ENCODE results near the gene GCGR. TPM values are rescaled to one million over a fixed set of nuclear protein-coding genes. Genes with fewer than 3 reads are reported as not detected.
"Not testable (repeated sequence)": the region's sequence is repeated elsewhere in the genome, so short reads cannot be mapped to it uniquely, and the experiment has no call there.

Gene GCGR
- total RNA-seq, 1 donor from 2014 or later = not detected

- ATAC-seq = no peak
- intact Hi-C loops (cut with DNase I) = no loop called here
Observed at GRCh38 chr17:81825841-81826466, 22.0 kb downstream of the GCGR start.

GRCh38 chr17:81828656-81829055 is 24.7 kb downstream of the GCGR start:
- intact Hi-C loops (cut with DNase I) = no loop called here
- ATAC-seq (no peak), DNase-seq (ENCODE audit: missing footprints) (no peak)

More at GRCh38 chr17:81825841-81826466, 22.0 kb downstream of the GCGR start:
- no peak for DNase-seq (ENCODE audit: missing footprints)

- no peak for DNase-seq (ENCODE audit: missing footprints)
- ATAC-seq = no peak
- intact Hi-C loops (cut with DNase I) = no loop called here
Observed at GRCh38 chr17:81829858-81830257, 25.9 kb downstream of the GCGR start.

- no peak for ATAC-seq
- intact Hi-C loops (cut with DNase I) = no loop called here
- DNase-seq (ENCODE audit: missing footprints) = no peak
Observed at GRCh38 chr17:81831563-81831956, 27.6 kb downstream of the GCGR start.

GRCh38 chr17:81831957-81832607 is 28.1 kb downstream of the GCGR start:
- DNase-seq (ENCODE audit: missing footprints) = no peak

GRCh38 chr17:81832608-81833159 is 28.7 kb downstream of the GCGR start:
- DNase-seq (ENCODE audit: missing footprints) (no peak), ATAC-seq (no peak)
- intact Hi-C loops (cut with DNase I) = loop anchor here (1.0 kb wide), 1 partner anchor 28 kb away; the partner anchor contains the start of gene P4HB

More at GRCh38 chr17:81831957-81832607, 28.1 kb downstream of the GCGR start:
- intact Hi-C loops (cut with DNase I) = no loop called here
- peak; percentile 22 for ATAC-seq

- intact Hi-C loops (cut with DNase I) = loop anchor here (1.0 kb wide), 1 partner anchor 27 kb away; the partner anchor contains the start of gene P4HB
- peak; percentile 99 for DNase-seq (ENCODE audit: missing footprints)
- ATAC-seq = peak; percentile 92
Observed at GRCh38 chr17:81833160-81833920, 29.4 kb downstream of the GCGR start, which contains the start of gene MCRIP1. Gene MCRIP1 (minus strand): TSS chr17:81833291. CDS start chr17:81824506, 8,785 bp downstream.

GRCh38 chr17:81833921-81834830 is 30.2 kb downstream of the GCGR start:
- DNase-seq (ENCODE audit: missing footprints) (no peak), ATAC-seq (no peak)
- intact Hi-C loops (cut with DNase I) = loop anchor here (1.0 kb wide), 1 partner anchor 26 kb away; the partner anchor contains the start of gene P4HB

GRCh38 chr17:81834831-81835267 is 30.9 kb downstream of the GCGR start, which contains the start of gene PPP1R27:
Gene PPP1R27 (minus strand): TSS chr17:81835050. CDS start chr17:81834953, 97 bp downstream.
- no peak for DNase-seq (ENCODE audit: missing footprints)
- no peak for ATAC-seq
- intact Hi-C loops (cut with DNase I) = no loop called here

GRCh38 chr17:81837641-81838040 is 33.7 kb downstream of the GCGR start:
- DNase-seq (ENCODE audit: missing footprints) (no peak), ATAC-seq (no peak)
- intact Hi-C loops (cut with DNase I) = no loop called here

GRCh38 chr17:81838753-81839255 is 34.9 kb downstream of the GCGR start:
- ATAC-seq = no peak
- DNase-seq (ENCODE audit: missing footprints) = no peak
- intact Hi-C loops (cut with DNase I) = no loop called here

GRCh38 chr17:81839301-81839700 is 35.4 kb downstream of the GCGR start:
- intact Hi-C loops (cut with DNase I) = no loop called here
- DNase-seq (ENCODE audit: missing footprints) = no peak
- no peak for ATAC-seq

- DNase-seq (ENCODE audit: missing footprints); ATAC-seq; intact Hi-C loops (cut with DNase I): not testable (repeated sequence)
Observed at GRCh38 chr17:81840059-81840458, 36.1 kb downstream of the GCGR start.

- intact Hi-C loops (cut with DNase I) = no loop called here
- DNase-seq (ENCODE audit: missing footprints) (no peak), ATAC-seq (peak; percentile 72)
Observed at GRCh38 chr17:81840826-81841778, 37.2 kb downstream of the GCGR start.

- intact Hi-C loops (cut with DNase I) = no loop called here
- peak; percentile 3 for ATAC-seq
- DNase-seq (ENCODE audit: missing footprints) = no peak
Observed at GRCh38 chr17:81841866-81842265, 37.9 kb downstream of the GCGR start.

GRCh38 chr17:81842378-81842724 is 38.4 kb downstream of the GCGR start:
- DNase-seq (ENCODE audit: missing footprints) (no peak), ATAC-seq (no peak)
- intact Hi-C loops (cut with DNase I) = no loop called here
